HG03558 (cell line): ENCODE measurements around the gene TBC1D7.

Experiments
- ATAC-seq: cut with Tn5 transposase; IDR thresholded peaks from one replicate; pipeline ENCODE4 v1.9.1; 2021; ENCODE audit warnings: moderate number of reproducible peaks; ENCODE audit not compliant: unreplicated experiment; ENCODE audit errors: extremely low read depth

The TBC1D7 gene

GRCh38 chr6:13297391-13297790 is 30.9 kb downstream of the TBC1D7 start:
- ATAC-seq, result no peak

GRCh38 chr6:13296536-13296997 is 31.8 kb downstream of the TBC1D7 start:
- ATAC-seq, result no peak

GRCh38 chr6:13295576-13295975 is 32.8 kb downstream of the TBC1D7 start:
- ATAC-seq, result no peak

GRCh38 chr6:13294499-13295069 is 33.8 kb downstream of the TBC1D7 start:
- ATAC-seq, result no peak

GRCh38 chr6:13292774-13293173 is 35.6 kb downstream of the TBC1D7 start:
- no peak for ATAC-seq

- ATAC-seq, result no peak
These were observed 38.0 kb downstream of the TBC1D7 start for GRCh38 chr6:13290335-13290734.

- no peak for ATAC-seq
These were observed 38.5 kb downstream of the TBC1D7 start for GRCh38 chr6:13289789-13290318.

GRCh38 chr6:13288969-13289391 is 39.4 kb downstream of the TBC1D7 start:
- no peak for ATAC-seq

- no peak for ATAC-seq
These were observed 39.9 kb downstream of the TBC1D7 start for GRCh38 chr6:13288481-13288880.

- no peak for ATAC-seq
These were observed 41.2 kb downstream of the TBC1D7 start for GRCh38 chr6:13287104-13287503.

- no peak for ATAC-seq
These were observed 42.2 kb downstream of the TBC1D7 start for GRCh38 chr6:13286181-13286580.

- ATAC-seq, result no peak
These were observed 42.6 kb downstream of the TBC1D7 start for GRCh38 chr6:13285705-13286104.

- no peak for ATAC-seq
These were observed 43.7 kb downstream of the TBC1D7 start for GRCh38 chr6:13284646-13285045.

GRCh38 chr6:13283331-13283730 is 45.0 kb downstream of the TBC1D7 start:
- ATAC-seq, result no peak

- no peak for ATAC-seq
These were observed 45.8 kb downstream of the TBC1D7 start for GRCh38 chr6:13282393-13283069.

- ATAC-seq, result no peak
These were observed 46.7 kb downstream of the TBC1D7 start for GRCh38 chr6:13281686-13282085.

- no peak for ATAC-seq
These were observed 48.1 kb downstream of the TBC1D7 start for GRCh38 chr6:13280254-13280653.

- no peak for ATAC-seq
These were observed 49.3 kb downstream of the TBC1D7 start for GRCh38 chr6:13278991-13279390.

GRCh38 chr6:13278164-13278563 is 50.2 kb downstream of the TBC1D7 start:
- ATAC-seq, result no peak

GRCh38 chr6:13277231-13277630 is 51.1 kb downstream of the TBC1D7 start:
- no peak for ATAC-seq

GRCh38 chr6:13275435-13275989 is 52.8 kb downstream of the TBC1D7 start:
- ATAC-seq, result no peak
